HG02759 (cell line): ENCODE data around the gene MRPS10.
"Not testable (repeated sequence)": the region's sequence is repeated elsewhere in the genome, so short reads cannot be mapped to it uniquely, and the experiment has no call there.

Experiments
- ATAC-seq: cut with Tn5 transposase; IDR thresholded peaks from one replicate; pipeline ENCODE4 v1.9.1; 2021; ENCODE audit warnings: mild to moderate bottlenecking, moderate library complexity; ENCODE audit not compliant: unreplicated experiment

The MRPS10 gene

GRCh38 chr6:42211726-42212125, 5.9 kb downstream of the MRPS10 start:
- ATAC-seq = no peak

GRCh38 chr6:42210551-42210950, 7.1 kb downstream of the MRPS10 start:
- no peak for ATAC-seq

GRCh38 chr6:42207559-42207958, 10.1 kb downstream of the MRPS10 start:
- ATAC-seq = not testable (repeated sequence)

GRCh38 chr6:42204768-42205282, 12.8 kb downstream of the MRPS10 start:
- no peak for ATAC-seq

- ATAC-seq = no peak
Measured at GRCh38 chr6:42203183-42203582, 14.5 kb downstream of the MRPS10 start.

GRCh38 chr6:42202131-42202915, 15.3 kb downstream of the MRPS10 start:
- ATAC-seq = not testable (repeated sequence)

- ATAC-seq = no peak
Measured at GRCh38 chr6:42201382-42201781, 16.3 kb downstream of the MRPS10 start.

- no peak for ATAC-seq
Measured at GRCh38 chr6:42200035-42200434, 17.6 kb downstream of the MRPS10 start.

GRCh38 chr6:42199106-42199981, 18.3 kb downstream of the MRPS10 start:
- no peak for ATAC-seq

- ATAC-seq = no peak
Measured at GRCh38 chr6:42197555-42198362, 19.9 kb downstream of the MRPS10 start.

- ATAC-seq = no peak
Measured at GRCh38 chr6:42195415-42195814, 22.2 kb downstream of the MRPS10 start.

- no peak for ATAC-seq
Measured at GRCh38 chr6:42194056-42194455, 23.6 kb downstream of the MRPS10 start.

- no peak for ATAC-seq
Measured at GRCh38 chr6:42193491-42193894, 24.2 kb downstream of the MRPS10 start.

GRCh38 chr6:42192385-42192784, 25.3 kb downstream of the MRPS10 start:
- ATAC-seq = not testable (repeated sequence)

GRCh38 chr6:42190554-42191183, 27.0 kb downstream of the MRPS10 start:
- no peak for ATAC-seq

- no peak for ATAC-seq
Measured at GRCh38 chr6:42188406-42188805, 29.3 kb downstream of the MRPS10 start.

- no peak for ATAC-seq
Measured at GRCh38 chr6:42185597-42185996, 32.1 kb downstream of the MRPS10 start.

- ATAC-seq = no peak
Measured at GRCh38 chr6:42184475-42184874, 33.2 kb downstream of the MRPS10 start.

GRCh38 chr6:42182101-42182500, 35.6 kb downstream of the MRPS10 start:
- ATAC-seq = no peak

GRCh38 chr6:42179945-42180313, 37.7 kb downstream of the MRPS10 start:
- no peak for ATAC-seq
